Thoracic aorta (tissue), 2 donors: ENCODE results near the gene CDC7. TPM values are rescaled to one million over a fixed set of nuclear protein-coding genes. Genes with fewer than 3 reads are reported as not detected.

ENCODE experiments used
- ATAC-seq: fragments of 150-250 bp; one replicate; pipeline ENCODE4 v1.8.0; 2017; ENCODE audit warnings: low read depth; ENCODE audit not compliant: insufficient number of reproducible peaks, low FRiP score
- DNase-seq: peaks from one replicate; pipeline ENCODE4 v3.0.0-alpha.2; 2020; ENCODE audit warnings: low spot score
- H3K27ac ChIP-seq, 2 donors: fragments of 200-600 bp; sonication (generic); 1 replicate in 1 of 2; 2 replicates in 1 of 2; pipeline ENCODE4 v1.5.1; 2016; ENCODE audit warnings: mild to moderate bottlenecking in 2 of 2, moderate library complexity in 2 of 2
- H3K27me3 ChIP-seq: fragments of 200-600 bp; sonication (generic); replicated peaks from 2 replicates; pipeline ENCODE4 v1.6.0; 2016; ENCODE audit warnings: mild to moderate bottlenecking; ENCODE audit not compliant: insufficient read depth
- H3K36me3 ChIP-seq: fragments of 200-600 bp; sonication (generic); one replicate; pipeline ENCODE4 v1.5.1; 2016
- H3K4me1 ChIP-seq, 2 donors: fragments of 200-600 bp; sonication (generic); 1 replicate in 1 of 2; 2 replicates in 1 of 2; pipeline versions ENCODE4 v1.5.1 to v1.6.0; 2016; ENCODE audit warnings: low read depth in 2 of 2, mild to moderate bottlenecking in 1 of 2; ENCODE audit not compliant: control insufficient read depth in 1 of 2
- H3K4me3 ChIP-seq: fragments of 200-600 bp; sonication (generic); 2 replicates; pipeline ENCODE4 v1.5.1; 2016; ENCODE audit warnings: mild to moderate bottlenecking
- H3K9me3 ChIP-seq: fragments of 200-600 bp; sonication (generic); 2 replicates; pipeline ENCODE4 v1.5.1; 2016
- total RNA-seq, 2 donors: library from RNA; depleted of rRNA; stranded (reverse); fragments of >200 nt; gene quantifications; one replicate each; pipeline versions ENCODE4 v1.1.0 to v1.2.3, GENCODE V29; 2016
- TF ChIP-seq, protein P1 (sequence below): fragments of 200-600 bp; sonication (generic); IDR thresholded peaks from one replicate; pipeline ENCODE4 v1.5.1; 2019; ENCODE audit warnings: antibody characterized with exemption

Gene CDC7
- total RNA-seq, 2 donors from 2014 or later: 0.14 to 2.1 TPM

DNA sequence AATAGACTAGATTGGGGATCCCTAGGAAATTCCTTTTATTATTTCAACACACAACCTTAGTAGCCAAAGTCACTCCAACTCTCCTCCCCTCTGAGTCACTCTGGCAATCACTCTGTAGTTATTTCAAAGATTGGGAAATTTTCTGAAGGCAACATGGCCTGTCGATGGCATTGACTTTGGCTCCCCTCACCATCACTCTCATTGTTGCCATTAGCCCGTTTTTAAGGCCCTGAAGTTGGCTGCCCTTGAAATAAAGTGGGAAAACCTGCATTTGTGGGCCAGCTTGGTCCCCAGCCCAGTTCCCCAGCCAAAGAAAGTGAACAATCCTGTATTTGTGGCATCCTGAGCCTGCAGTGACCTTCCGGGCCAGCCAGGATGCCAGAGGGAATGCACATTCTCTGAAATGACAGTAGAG lies 52.5 kb downstream of the CDC7 start:
- Histone ChIP-seq H3K4me1 (peaks cover 10 to 15% of the 10 kb centered on the region in 2 donors), H3K9me3 (no peaks in the 10 kb centered on the region), H3K27ac (no peak overlapping the region), H3K36me3 (no peaks in the 10 kb centered on the region), H3K27me3 (no peaks in the 10 kb centered on the region), H3K4me3 (no peak overlapping the region)
- DNase-seq (peak; percentile 19), ATAC-seq (peak; percentile 94)
- TF ChIP-seq, protein P1, sequence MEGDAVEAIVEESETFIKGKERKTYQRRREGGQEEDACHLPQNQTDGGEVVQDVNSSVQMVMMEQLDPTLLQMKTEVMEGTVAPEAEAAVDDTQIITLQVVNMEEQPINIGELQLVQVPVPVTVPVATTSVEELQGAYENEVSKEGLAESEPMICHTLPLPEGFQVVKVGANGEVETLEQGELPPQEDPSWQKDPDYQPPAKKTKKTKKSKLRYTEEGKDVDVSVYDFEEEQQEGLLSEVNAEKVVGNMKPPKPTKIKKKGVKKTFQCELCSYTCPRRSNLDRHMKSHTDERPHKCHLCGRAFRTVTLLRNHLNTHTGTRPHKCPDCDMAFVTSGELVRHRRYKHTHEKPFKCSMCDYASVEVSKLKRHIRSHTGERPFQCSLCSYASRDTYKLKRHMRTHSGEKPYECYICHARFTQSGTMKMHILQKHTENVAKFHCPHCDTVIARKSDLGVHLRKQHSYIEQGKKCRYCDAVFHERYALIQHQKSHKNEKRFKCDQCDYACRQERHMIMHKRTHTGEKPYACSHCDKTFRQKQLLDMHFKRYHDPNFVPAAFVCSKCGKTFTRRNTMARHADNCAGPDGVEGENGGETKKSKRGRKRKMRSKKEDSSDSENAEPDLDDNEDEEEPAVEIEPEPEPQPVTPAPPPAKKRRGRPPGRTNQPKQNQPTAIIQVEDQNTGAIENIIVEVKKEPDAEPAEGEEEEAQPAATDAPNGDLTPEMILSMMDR: no peak

DNA sequence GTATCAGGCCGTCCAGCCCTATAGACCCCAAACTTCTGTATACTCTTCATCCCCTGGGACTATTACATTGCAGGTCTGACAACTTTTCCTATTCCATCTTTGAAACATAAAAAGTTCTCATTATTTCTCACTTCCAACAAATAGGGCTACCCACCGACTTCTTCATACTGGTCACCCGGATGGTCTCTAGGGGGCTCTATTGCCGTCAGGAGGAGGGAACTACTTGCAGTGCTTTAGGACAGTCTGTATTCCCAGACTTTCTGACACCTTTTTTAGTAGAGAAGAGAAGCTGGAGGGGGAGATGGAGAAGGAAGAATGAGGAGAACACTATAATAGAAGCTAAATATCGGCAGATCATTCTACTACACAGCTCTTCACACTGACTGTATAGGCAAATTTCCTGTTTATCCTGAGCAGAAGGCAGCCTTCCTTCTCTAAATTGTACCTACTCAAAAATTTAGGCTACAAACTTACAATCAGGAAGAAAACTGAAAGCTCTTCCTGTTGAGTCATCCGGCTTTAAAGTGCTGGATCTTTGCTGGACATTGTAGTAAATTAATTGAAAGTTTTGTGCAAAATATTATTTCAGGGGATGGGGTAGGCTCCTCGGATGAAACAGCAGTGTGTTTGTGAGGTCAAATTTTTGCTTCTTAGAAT lies 54.6 kb downstream of the CDC7 start:
- ATAC-seq: no peak

DNA sequence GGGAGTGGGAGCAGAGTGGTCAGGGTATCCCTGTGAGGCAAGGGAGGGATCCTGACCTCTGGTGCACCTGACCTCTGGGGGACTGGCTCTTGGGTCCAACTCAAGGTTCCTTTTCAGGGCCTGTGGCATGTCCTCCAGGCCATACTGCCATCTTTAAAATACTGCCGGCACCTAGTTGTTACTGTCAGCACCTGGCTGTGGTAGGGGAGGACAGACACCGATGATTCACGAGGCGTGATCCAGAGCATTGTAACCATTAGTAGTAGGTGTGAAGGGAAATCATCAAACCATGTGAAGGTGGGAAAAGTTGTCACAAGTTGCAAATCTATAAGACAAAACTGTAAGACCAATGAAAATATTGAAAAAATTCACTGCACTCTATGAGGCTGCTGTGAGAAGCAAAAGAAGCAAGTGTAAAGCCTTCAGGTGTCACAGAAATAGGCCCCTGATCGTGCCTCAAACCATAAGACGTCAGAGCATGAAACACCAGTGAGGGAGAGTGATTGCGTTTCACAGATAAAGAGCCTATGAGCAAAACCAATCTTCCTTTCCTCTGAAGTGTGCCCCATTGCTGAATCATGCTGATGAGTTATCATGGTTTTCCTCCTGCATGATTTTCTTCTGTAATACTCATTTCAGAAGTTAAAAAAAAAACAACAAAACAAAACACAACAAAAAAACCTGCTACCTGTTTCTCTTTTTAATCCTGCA lies 55.3 kb downstream of the CDC7 start:
- Histone ChIP-seq H3K27me3 (no peaks in the 10 kb centered on the region), H3K4me1 (peaks cover 10 to 15% of the 10 kb centered on the region in 2 donors), H3K9me3 (no peaks in the 10 kb centered on the region), H3K36me3 (no peaks in the 10 kb centered on the region), H3K4me3 (no peak overlapping the region), H3K27ac (no peak overlapping the region)
- DNase-seq: no peak
- no peak for ATAC-seq
- TF ChIP-seq, protein P1: no peak

More for the DNA sequence above, 54.6 kb downstream of the CDC7 start:
- TF ChIP-seq, protein P1: no peak
- no peaks in the 10 kb centered on the region for H3K9me3 ChIP-seq
- H3K4me3 ChIP-seq: no peak overlapping the region
- H3K36me3 ChIP-seq: no peaks in the 10 kb centered on the region
- H3K27ac ChIP-seq: no peak overlapping the region
- H3K4me1 ChIP-seq: peaks cover 10 to 15% of the 10 kb centered on the region in 2 donors
- H3K27me3 ChIP-seq: no peaks in the 10 kb centered on the region
- DNase-seq: no peak

DNA sequence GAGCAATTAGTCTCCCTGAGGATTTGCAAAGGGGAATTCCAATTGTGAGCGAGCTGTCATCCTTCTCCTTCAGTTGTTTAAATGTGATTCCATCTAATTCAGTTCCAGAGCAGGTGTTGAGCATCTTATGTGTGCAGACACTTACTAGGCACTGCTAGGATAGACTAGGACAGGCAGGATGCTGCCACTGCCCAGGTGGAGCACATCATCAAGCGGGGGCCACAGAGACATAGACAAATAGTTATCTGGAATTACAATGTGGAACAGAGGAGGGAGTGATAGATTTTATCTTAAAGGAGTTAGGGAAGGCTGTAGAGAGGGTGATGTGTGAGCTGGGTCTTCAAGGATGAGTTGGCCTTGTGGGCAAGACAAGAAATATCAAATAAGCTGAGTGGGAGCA lies 55.9 kb downstream of the CDC7 start:
- Histone ChIP-seq H3K27ac (no peak overlapping the region), H3K4me3 (no peak overlapping the region), H3K9me3 (no peaks in the 10 kb centered on the region), H3K36me3 (no peaks in the 10 kb centered on the region), H3K27me3 (no peaks in the 10 kb centered on the region), H3K4me1 (peaks cover 10 to 15% of the 10 kb centered on the region in 2 donors)
- ATAC-seq (no peak), DNase-seq (no peak)
- TF ChIP-seq, protein P1: no peak

DNA sequence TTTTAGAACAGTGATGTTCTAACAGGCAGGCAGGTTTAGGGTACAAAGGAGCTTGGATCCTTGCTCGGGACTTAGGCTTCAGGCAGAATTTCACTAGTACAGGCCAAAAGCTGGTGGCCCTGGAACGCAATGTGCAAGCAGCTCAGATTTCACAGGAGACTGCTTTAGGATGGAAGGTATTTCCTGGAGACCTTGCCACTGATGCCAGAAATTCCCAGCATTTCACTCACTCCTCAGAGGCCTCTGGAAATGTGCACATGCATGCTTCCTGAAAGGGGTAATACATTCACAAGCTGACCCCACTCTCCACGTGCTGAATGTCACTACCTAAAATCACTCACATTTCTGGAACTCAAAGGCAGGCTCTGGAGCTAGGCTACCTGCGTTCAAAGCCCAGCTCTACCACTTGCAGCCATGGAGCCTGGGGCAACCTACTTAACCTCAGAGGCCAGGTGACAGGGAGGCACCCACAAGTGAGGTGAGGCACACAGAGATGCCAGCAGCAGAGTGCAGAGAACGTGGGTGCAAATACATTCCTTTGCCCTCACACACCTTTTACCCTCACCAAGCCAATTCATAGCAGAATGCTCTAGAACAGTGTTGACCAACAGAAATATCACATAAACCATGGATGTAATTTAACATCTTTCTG lies 56.5 kb downstream of the CDC7 start:
- no peak for ATAC-seq
- Histone ChIP-seq H3K27ac (no peak overlapping the region), H3K27me3 (no peaks in the 10 kb centered on the region), H3K9me3 (no peaks in the 10 kb centered on the region), H3K4me3 (no peak overlapping the region), H3K4me1 (peaks cover 10 to 15% of the 10 kb centered on the region in 2 donors), H3K36me3 (no peaks in the 10 kb centered on the region)
- no peak for DNase-seq
- TF ChIP-seq, protein P1: no peak
